ENCODE data around the gene FGF12. TPM values are rescaled to one million over a fixed set of nuclear protein-coding genes. Genes with fewer than 3 reads are reported as not detected.

Gene FGF12
- total RNA-seq, 1 donor from 2014 or later = 136 TPM

GRCh38 chr3:192514754-192515663 is 212.3 kb downstream of the FGF12 start:
- FAIRE-seq = no peak
- peak in 1 of 2 donors; percentile 30 for DNase-seq (ENCODE audit: low spot score in 2 of 2)

DNA sequence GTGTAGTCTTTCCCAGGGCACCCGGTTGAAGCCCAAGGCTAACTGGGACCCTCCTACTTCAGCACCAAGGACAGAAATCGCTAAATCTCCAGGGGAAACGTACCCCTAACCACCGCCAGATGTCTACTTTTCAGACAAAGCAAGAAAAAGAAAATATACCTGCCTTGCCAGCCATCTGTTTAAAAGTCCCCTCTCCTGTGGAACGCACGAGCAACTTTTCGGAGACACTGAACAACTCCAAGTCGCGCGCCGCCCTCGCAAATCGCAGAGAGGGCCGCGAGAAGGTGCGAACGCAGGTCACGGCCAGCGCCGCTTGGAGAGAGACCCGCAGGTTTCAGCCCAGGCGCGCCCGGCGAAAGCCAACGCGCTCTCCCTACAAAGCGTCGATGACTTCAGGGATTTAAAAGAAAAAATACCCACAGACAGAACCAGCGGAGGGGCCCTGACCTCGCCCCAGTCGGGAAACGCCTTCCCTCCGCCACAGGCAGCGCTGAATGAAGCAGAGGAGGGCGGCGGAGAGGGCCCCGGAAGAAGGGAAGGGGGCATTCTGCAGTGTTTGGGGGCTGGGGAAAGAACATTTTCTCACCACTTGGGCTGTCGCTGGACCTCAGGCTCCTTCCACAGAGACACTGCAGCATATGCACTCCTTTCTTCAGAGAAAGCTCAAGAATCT is 213.1 kb downstream of the FGF12 start:
- DNase-seq (ENCODE audit: low spot score in 2 of 2) = no peak
- FAIRE-seq = no peak

- FAIRE-seq (no peak), DNase-seq (ENCODE audit: low spot score in 2 of 2) (no peak)
These were observed 221.6 kb downstream of the FGF12 start for GRCh38 chr3:192505731-192506130.

- FAIRE-seq (no peak), DNase-seq (ENCODE audit: low spot score in 2 of 2) (no peak)
These were observed 225.9 kb downstream of the FGF12 start for GRCh38 chr3:192501401-192501800.

DNA sequence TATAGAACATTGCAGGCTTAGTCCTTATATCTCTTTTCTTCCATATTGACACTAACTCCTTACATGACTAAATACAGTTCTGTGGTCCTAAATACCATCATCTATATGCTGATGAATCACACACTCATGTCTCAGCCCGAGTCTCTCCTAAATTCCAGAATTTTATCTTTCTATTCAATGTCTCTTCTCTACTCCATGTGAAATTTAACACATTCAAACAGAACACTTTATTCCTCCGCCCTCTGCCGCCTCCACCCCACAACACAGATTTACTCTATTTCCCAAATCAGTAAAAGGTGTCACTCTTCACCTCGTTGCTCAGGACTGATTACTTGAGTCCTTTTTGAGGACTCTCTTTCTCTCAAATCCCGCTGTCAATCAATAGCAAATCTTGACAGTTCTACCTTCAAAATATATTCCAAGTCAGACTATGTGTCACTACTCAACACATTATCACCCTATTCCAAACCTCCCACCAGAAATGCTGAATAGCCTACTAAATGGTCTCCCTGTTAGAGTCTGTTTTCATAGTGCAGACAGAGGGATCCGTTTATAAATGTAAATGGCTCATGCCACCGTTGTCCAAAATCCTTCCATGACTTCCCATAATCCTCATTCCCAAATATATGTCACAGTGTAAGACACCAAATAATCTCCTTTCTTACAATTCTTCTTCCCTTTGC is 230.3 kb downstream of the FGF12 start:
- FAIRE-seq (no peak), DNase-seq (ENCODE audit: low spot score in 2 of 2) (no peak)

DNA sequence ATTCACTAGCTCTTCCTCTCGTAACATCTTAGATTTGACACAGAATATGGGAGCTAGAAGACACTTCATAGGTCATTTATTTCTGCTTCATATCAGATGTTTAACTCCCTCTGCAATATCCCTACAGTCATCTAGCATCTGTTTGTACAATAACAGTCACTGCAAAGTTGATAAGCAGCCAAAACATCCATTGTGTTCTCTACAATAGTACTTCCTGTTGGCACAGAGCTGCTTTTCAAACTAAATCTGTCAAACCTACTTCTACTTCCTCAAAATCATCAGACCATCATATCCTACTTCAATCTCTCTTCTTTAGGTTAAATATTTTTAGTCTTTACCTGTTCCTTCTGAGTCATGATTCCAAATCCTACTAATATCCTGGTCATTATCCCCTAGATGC is 233.2 kb downstream of the FGF12 start:
- FAIRE-seq = no peak
- DNase-seq (ENCODE audit: low spot score in 2 of 2) = no peak

DNA sequence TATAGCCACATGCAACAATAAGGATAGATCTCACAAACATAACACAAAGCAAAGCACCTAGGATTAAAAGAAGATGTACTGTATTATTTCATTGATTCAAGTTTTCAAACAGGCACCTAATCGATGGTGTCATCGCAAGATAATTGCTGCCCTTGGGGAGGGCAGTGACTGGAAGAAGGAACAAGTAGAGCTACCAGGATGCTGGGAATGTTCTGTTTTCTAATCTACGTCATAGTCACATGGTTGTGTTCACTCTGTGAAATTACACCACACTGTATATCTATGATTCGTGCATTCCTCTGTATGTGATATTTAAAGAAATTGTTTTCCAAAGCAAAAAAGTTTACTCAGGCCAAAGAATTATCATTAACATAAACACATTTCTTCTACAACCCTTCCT is 236.6 kb downstream of the FGF12 start:
- DNase-seq (ENCODE audit: low spot score in 2 of 2) (no peak), FAIRE-seq (no peak)

DNA sequence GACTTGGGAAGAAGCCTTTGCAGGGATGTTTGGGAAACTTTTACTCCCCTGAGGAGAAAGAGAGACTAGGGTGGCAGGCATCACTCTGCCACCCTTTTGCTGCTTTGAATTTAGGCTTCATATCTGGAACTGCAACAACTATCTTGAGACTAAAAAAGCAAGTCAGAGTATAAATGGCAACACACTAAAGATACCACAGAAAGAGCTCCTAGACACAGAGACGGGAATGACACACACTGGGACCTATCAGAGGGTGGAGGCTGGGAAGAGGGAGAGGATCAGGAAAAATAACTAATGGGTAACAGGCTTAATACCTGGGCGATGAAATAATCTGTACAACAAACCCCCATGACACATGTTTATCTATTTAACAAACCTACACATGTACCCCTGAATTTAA is 237.8 kb downstream of the FGF12 start:
- DNase-seq (ENCODE audit: low spot score in 2 of 2) = no peak
- FAIRE-seq = no peak

DNA sequence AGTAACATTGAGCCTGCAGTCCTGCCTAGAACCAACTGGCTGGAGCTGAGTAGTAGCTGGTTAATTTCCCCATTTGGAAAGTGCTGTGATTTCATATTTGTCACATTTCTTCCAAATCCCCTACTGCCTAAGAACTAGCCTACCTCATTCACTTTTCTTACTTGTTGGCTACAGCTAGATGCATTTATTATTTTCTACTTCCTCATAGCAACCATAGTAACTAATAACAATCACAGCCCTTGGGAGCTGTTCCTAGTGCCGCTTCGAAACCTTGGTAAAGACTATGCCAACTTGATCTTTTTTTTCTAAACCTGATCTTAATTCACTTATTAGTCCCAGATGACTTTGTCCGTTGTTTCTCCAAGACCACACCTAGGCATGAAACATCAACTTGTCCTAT is 240.3 kb downstream of the FGF12 start:
- FAIRE-seq = no peak
- DNase-seq (ENCODE audit: low spot score in 2 of 2) = no peak

DNA sequence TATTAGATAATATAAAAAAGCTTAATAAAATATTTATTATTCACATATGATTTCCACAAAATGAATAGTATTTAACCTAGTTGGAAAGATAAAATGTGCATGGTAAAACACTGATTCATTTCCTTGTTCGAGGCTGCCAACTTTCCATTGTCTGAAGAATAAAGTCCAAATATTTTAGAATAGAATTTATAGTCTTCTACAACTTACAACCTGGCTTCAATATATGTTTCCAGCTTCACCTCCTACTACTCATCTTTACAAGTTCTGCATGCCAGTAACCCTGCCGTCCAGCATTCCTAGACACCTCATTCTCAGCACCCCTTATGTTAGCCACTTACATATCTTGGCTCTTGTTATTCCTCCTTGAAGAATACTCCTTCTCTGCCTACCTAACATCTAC is 244.5 kb downstream of the FGF12 start:
- no peak for DNase-seq (ENCODE audit: low spot score in 2 of 2)
- peak; percentile 31 for FAIRE-seq

DNA sequence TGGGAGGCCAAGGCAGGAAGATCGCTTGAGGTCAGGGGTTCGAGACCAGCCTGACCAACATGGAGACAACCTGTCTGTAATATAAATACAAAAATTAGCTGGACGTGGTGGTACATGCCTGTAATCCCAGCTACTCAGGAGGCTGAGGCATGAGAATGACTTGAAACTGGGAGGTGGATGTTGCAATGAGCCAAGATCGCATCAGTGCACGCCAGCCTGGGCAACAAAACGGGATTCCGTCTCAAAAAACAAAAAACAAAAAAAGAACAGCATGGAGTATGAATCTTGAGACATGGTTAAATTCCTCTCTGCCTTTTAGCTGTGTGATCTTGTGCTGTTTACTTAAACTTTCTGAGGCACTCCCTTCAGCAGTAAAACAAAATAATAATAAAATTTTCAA is 244.9 kb downstream of the FGF12 start:
- DNase-seq (ENCODE audit: low spot score in 2 of 2) = no peak
- FAIRE-seq = no peak

DNA sequence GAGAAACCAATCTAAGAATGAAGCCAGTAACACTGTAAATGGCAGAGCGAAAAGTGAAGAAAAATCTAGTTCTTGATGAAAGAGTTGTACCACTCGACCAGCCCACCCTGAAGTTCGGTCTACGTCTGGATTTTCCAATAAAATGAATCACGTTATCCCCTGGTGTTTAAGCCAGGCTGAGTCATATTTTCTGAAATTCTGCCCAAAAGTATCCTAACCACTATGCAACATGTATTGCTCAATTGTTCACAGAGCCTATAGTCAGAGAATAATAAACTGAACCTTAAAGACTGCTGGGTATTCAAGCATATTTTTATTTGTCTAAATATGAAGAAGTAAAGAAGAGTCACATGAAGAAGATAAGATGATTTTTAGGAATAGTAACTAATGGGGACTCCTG is 245.7 kb downstream of the FGF12 start:
- DNase-seq (ENCODE audit: low spot score in 2 of 2) = no peak
- no peak for FAIRE-seq

DNA sequence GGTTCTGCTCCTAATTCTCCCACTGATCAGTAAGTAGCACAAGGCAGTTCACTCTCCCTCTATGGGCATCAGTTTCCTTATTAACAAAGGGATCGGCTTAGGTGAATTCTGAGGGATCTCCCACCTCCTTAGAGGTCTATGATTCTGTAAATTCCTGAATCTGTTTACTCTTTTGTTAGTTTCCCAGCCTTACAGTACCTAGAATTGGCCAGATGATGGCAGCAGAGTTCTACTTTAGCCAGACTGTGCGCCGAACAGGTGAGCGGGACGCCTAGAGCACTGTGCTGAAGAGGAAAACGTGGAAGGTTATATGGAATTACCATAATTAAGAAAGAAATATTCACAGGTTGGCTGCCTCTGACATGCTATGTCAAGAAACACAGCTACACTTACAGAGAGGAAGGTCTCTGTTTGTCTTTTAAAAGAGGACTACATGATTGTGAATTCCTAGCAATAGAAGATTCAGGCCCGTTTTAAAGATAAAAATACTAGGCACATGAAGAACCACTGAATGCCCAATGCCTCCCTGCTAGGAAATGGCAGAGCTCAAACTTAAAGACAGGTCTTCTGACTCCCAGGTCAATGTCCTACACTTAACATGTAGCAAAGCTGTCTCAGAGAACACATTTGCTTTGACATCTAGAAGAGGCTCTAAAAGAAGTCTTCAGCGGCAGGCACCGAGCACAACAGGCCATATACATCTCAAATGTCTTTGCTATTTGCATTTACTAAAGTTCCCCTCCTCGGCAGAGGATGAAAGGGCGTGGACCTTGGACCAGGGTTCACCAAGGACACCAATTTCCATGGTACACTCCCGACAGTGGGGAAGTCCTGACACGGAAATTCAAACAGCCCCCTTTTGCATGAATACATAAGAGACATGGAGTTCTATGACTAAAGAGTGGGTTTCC is 259.9 kb downstream of the FGF12 start:
- DNase-seq (ENCODE audit: low spot score in 2 of 2) (peak in 1 of 2 donors; percentile 33), FAIRE-seq (no peak)

GRCh38 chr3:192449036-192449435 is 278.3 kb downstream of the FGF12 start:
- DNase-seq (ENCODE audit: low spot score in 2 of 2) (no peak), FAIRE-seq (no peak)

DNA sequence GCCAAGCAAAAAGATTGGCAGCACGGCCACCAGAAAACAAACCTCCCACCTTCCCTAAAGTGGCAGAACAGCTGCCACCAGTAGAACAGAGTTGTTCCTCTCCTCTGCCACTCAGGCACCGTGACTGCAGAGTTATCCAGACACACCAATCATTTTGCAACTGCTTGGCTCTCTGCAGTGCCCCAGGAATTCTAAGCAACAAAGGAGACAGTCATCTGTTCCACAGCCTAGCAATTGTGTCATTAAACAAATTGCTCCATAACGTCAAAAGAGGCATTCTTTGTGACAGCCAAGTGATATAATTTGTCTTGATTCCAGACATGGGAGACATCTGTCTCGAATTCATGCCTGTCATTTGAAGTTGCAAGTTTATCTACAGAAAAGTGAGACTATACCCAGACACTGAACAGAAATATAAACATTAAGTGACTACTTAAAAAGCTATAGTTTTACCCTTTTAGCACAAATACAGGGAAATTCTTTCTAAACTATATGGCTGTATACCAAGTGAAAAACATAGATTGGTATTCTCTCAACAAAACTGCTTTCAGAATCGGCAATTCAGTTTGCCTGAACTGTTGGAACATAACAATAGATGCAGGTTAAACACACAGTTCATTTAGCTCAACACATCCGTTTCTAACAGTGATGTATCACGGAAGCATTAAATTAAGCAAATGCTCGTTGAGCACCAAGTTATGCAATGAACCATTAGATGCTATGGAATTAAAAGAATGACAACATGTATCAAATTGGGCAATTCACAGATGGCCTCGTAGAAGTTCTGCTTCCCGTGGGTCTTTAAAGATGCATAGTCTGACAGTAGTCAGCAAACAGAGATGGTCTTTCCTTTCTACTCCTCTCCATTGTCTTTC is 281.3 kb downstream of the FGF12 start:
- DNase-seq (ENCODE audit: low spot score in 2 of 2) (peak in 1 of 2 donors; percentile 10), FAIRE-seq (no peak)

DNA sequence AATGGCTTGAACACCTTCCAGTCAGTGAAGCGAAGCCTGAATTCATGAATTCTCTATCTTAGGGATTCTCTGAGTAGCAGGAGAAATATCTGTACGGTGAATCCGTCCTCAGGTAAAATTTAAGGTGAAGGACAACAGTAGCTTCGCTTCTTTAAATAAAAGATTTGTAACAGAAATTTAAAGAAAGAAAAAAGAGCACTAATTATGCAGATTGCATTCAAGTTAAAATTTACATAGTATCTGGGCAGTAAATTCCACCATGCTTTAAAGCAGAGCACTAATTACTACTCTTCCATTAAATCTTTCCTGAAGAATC is 282.6 kb downstream of the FGF12 start:
- no peak for FAIRE-seq
- DNase-seq (ENCODE audit: low spot score in 2 of 2) = no peak

DNA sequence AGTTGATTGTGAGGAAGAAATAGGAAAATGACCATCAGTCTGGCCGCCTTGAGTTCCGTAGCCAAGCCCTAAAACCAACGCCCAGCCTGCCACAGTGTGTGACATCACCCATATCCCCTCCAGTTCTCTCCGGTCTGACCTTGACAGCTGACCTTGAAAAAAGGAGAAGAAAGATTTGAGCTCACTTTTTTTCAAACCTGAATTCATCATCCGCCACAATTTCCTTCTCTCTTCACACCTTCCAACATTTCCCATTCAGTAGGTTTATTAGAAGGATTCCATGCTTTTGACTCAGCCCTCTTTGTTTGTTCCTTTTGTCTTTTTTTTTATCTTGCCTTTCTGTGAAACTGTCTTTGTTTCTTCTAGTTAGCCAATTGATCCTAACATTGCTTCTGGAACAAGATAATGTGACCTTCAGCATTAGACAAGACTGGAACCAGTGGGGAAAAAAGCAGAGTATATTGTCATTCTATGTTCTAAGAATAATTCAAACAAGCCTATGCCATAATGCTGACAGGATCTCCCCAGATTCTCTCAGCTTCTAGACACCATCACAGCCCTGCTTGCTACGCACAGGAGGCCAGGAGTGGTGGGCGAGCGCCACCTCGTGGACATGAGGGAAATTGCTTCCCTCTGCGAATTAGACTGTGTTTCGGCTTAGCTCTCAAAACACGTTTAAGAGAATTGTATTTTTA is 283.1 kb downstream of the FGF12 start:
- DNase-seq (ENCODE audit: low spot score in 2 of 2) (peak; percentile 14 to 39), FAIRE-seq (peak; percentile 56)

- FAIRE-seq (no peak), DNase-seq (ENCODE audit: low spot score in 2 of 2) (no peak)
These were observed 292.1 kb downstream of the FGF12 start for GRCh38 chr3:192435241-192435640.

- DNase-seq (ENCODE audit: low spot score in 2 of 2) (no peak), FAIRE-seq (no peak)
These were observed 293.2 kb downstream of the FGF12 start for GRCh38 chr3:192434186-192434585.

Measured in frontal cortex (tissue), 4 donors.